Fibroblast of lung (primary cell): ENCODE measurements around the gene IL13. TPM values are rescaled to one million over a fixed set of nuclear protein-coding genes. Genes with fewer than 3 reads are reported as not detected.

Source experiments
- DNase-seq, 2 donors: peaks; one replicate each; pipeline versions ENCODE4 v3.0.0 to v3.0.0-alpha.2; 2010; ENCODE audit warnings: low read depth in 2 of 2
- H2AFZ ChIP-seq: 2 replicates; pipeline ENCODE4 v1.5.1; 2012; ENCODE audit warnings: low read length, control low read depth, inconsistent platforms
- H3K27ac ChIP-seq: 2 replicates; pipeline ENCODE4 v1.5.1; 2011; ENCODE audit warnings: low read length, control low read depth; ENCODE audit not compliant: insufficient read depth
- H3K27me3 ChIP-seq: 2 replicates; pipeline ENCODE4 v1.5.1; 2011; ENCODE audit warnings: mild to moderate bottlenecking, low read length; ENCODE audit not compliant: control insufficient read depth, insufficient read depth
- H3K36me3 ChIP-seq: 2 replicates; pipeline ENCODE4 v1.5.1; 2011; ENCODE audit warnings: low read length; ENCODE audit not compliant: control insufficient read depth, insufficient read depth
- H3K4me1 ChIP-seq: 2 replicates; pipeline ENCODE4 v1.5.1; 2011; ENCODE audit warnings: low read length; ENCODE audit not compliant: control insufficient read depth, insufficient read depth; ENCODE audit errors: extremely low read depth
- H3K4me2 ChIP-seq: 2 replicates; pipeline ENCODE4 v1.5.1; 2011; ENCODE audit warnings: low read length, control low read depth; ENCODE audit not compliant: insufficient read depth; ENCODE audit errors: extremely low read depth
- H3K4me3 ChIP-seq, 4 experiments: fragments of 200-600 bp in 1 of 4; sonication (generic) in 1 of 4; replicated peaks in 1 of 4; 2 replicates each; pipeline ENCODE4 v1.5.1; 2011 to 2016; ENCODE audit warnings: low read length in 4 of 4, low read depth in 3 of 4, mild to moderate bottlenecking in 3 of 4, control low read depth in 2 of 4, inconsistent platforms in 1 of 4, mixed read lengths in 1 of 4; ENCODE audit not compliant: insufficient read depth in 1 of 4; ENCODE audit errors: control extremely low read depth in 1 of 4
- H3K79me2 ChIP-seq: 2 replicates; pipeline ENCODE4 v1.5.1; 2012; ENCODE audit warnings: mild to moderate bottlenecking, low read length, inconsistent platforms; ENCODE audit not compliant: control insufficient read depth, insufficient read depth
- H3K9ac ChIP-seq: 2 replicates; pipeline ENCODE4 v1.5.1; 2011; ENCODE audit warnings: mild to moderate bottlenecking, low read length, control low read depth; ENCODE audit not compliant: insufficient read depth
- H3K9me3 ChIP-seq: 2 replicates; pipeline ENCODE4 v1.5.1; 2012; ENCODE audit warnings: low read depth, low read length; ENCODE audit not compliant: control insufficient read depth, insufficient read depth
- H4K20me1 ChIP-seq: 2 replicates; pipeline ENCODE4 v1.5.1; 2011; ENCODE audit warnings: low read length; ENCODE audit not compliant: control insufficient read depth, insufficient read depth; ENCODE audit errors: extremely low read depth
- CTCF ChIP-seq, 2 donors: IDR thresholded peaks in 1 of 2; conservative IDR thresholded peaks in 1 of 2; 1 replicate in 1 of 2; 2 replicates in 1 of 2; pipeline ENCODE4 v1.5.1; 2011 to 2012; ENCODE audit warnings: low read length in 2 of 2, control low read depth in 1 of 2, inconsistent platforms in 1 of 2, low read depth in 1 of 2, mild to moderate bottlenecking in 1 of 2
- EZH2 ChIP-seq: IDR thresholded peaks from 2 replicates; pipeline ENCODE4 v1.5.1; 2012; ENCODE audit warnings: low read length, control low read depth, mild to moderate bottlenecking; ENCODE audit errors: missing control alignments
- polyA plus RNA-seq, 2 donors: library from polyadenylated mRNA; depleted of rRNA in 1 of 2; stranded (reverse) in 1 of 2; unstranded in 1 of 2; fragments of >200 nt; gene quantifications; 2 replicates each; pipeline ENCODE4 v1.2.1, GENCODE V29; 2011 to 2012; ENCODE audit warnings: missing spikeins in 1 of 2
- total RNA-seq: library from RNA; depleted of rRNA; stranded (reverse); fragments of >200 nt; gene quantifications from 2 replicates; pipeline ENCODE4 v1.2.1, GENCODE V29; 2014

The IL13 gene
- total and polyA plus RNA-seq, 2 donors (not counting 1 experiment from before 2014, with no cell fraction given): not detected

GRCh38 chr5:132667761-132668705, 10.1 kb downstream of the IL13 start:
- Histone ChIP-seq H3K79me2 (no peaks in the 10 kb centered on the region), H4K20me1 (no peaks in the 10 kb centered on the region), H2AFZ (no peak overlapping the region), H3K36me3 (no peaks in the 10 kb centered on the region), H3K4me1 (peaks cover 2% of the 10 kb centered on the region), H3K27me3 (no peaks in the 10 kb centered on the region), H3K4me2 (no peak overlapping the region), H3K9me3 (no peaks in the 10 kb centered on the region), H3K27ac (no peak overlapping the region), H3K4me3 (no peak overlapping the region), H3K9ac (no peak overlapping the region)
- no peak for TF ChIP-seq CTCF (conservative IDR thresholded peaks at IDR 0.05 in 1 of 2, IDR thresholded peaks at IDR 0.05 in 1 of 2; ENCODE audit: low read depth in 1 of 2, low read length in 2 of 2)
- TF ChIP-seq EZH2: no peak
- DNase-seq: no peak

DNA sequence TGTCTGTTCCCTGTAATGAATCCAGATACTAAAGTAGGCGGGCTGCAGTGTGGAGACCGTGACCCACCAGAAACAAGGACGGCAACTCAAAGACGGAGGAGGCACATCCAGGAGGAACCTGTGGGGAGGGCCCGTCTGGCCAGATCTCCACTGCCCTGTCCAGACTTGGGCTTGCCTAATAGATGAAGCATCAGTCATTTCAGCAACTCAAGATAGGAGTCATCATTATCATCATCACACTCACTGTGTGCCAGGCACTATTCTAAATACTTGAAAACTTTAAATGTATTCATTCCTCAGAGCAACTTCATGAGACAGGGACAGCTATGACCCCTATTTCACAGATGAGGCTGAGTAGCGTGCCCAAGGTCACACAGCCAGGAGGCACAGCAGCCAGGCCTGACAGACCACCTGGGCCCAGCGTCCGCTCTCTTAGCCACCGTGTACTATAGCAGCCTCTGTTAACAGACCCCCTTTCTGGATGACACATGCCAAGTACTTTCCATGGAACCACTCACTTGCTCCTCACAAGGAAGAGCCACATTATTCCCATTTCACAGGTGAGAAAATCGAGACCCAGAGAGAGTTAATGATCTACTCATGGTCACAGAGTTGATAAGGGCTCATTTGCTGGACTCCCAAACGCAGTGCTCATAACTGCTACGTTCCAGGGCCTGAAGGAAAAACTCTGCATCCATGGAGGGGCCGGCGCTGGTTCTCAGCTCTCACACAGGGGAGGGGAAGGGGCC, 10.9 kb downstream of the IL13 start:
- H3K4me2 ChIP-seq: no peak overlapping the region
- no peak overlapping the region for H3K9ac ChIP-seq
- H3K79me2 ChIP-seq: no peaks in the 10 kb centered on the region

More for the DNA sequence above, 10.9 kb downstream of the IL13 start:
- Histone ChIP-seq H4K20me1 (no peaks in the 10 kb centered on the region), H3K4me3 (no peak overlapping the region), H3K27ac (no peak overlapping the region), H3K4me1 (peaks cover 2% of the 10 kb centered on the region), H2AFZ (no peak overlapping the region), H3K36me3 (no peaks in the 10 kb centered on the region), H3K27me3 (no peaks in the 10 kb centered on the region), H3K9me3 (no peaks in the 10 kb centered on the region)
- no peak for DNase-seq
- TF ChIP-seq EZH2: no peak
- no peak for TF ChIP-seq CTCF (conservative IDR thresholded peaks at IDR 0.05 in 1 of 2, IDR thresholded peaks at IDR 0.05 in 1 of 2; ENCODE audit: low read depth in 1 of 2, low read length in 2 of 2)
